EL (cell line): ENCODE data around the gene PDE9A.

Experiments used
- DNase-seq: peaks from one replicate; pipeline ENCODE4 v3.0.0-alpha.2; 2016

Gene PDE9A

GRCh38 chr21:42645211-42646075 is 8.0 kb upstream of the PDE9A start:
- DNase-seq: no peak

- no peak for DNase-seq
These were observed 7.2 kb upstream of the PDE9A start for GRCh38 chr21:42646076-42646825.

GRCh38 chr21:42646836-42647235 is 6.6 kb upstream of the PDE9A start:
- no peak for DNase-seq

- no peak for DNase-seq
These were observed 4.8 kb upstream of the PDE9A start for GRCh38 chr21:42648606-42649005.

GRCh38 chr21:42649122-42650032 is 4.0 kb upstream of the PDE9A start:
- no peak for DNase-seq

GRCh38 chr21:42650033-42650370 is 3.4 kb upstream of the PDE9A start:
- DNase-seq: no peak

- no peak for DNase-seq
These were observed 2.7 kb upstream of the PDE9A start for GRCh38 chr21:42650441-42651421.

- DNase-seq: no peak
These were observed 1.7 kb upstream of the PDE9A start for GRCh38 chr21:42651515-42652401.

- DNase-seq: peak; percentile 54
These were observed 742 bp upstream of the PDE9A start for GRCh38 chr21:42652527-42653230.

- DNase-seq: no peak
These were observed 925 bp downstream of the PDE9A start for GRCh38 chr21:42654179-42654912.

GRCh38 chr21:42654913-42655795 is 1.7 kb downstream of the PDE9A start:
- DNase-seq: no peak

GRCh38 chr21:42655796-42656770 is 2.7 kb downstream of the PDE9A start:
- DNase-seq: no peak

GRCh38 chr21:42656872-42657271 is 3.5 kb downstream of the PDE9A start:
- no peak for DNase-seq

- DNase-seq: no peak
These were observed 4.4 kb downstream of the PDE9A start for GRCh38 chr21:42657676-42658319.

- DNase-seq: no peak
These were observed 5.1 kb downstream of the PDE9A start for GRCh38 chr21:42658320-42659105.
